HCT116 (cell line): ENCODE results near the gene IFT52. TPM values are rescaled to one million over a fixed set of nuclear protein-coding genes. Genes with fewer than 3 reads are reported as not detected.

Experiments
- ATAC-seq: fragments of 200-7000 bp; cut with Tn5 transposase; 2 replicates; pipeline ENCODE4 v1.9.1; 2020; ENCODE audit warnings: mild to moderate bottlenecking, moderate library complexity
- BruUV-seq: library from RNA; stranded (reverse); fragments of 400-500 nt; replicated peaks from 2 replicates; lab custom pipeline; 2021; lab: Mats Ljungman, UMichigan
- CTCF ChIA-PET: fragments of 300-600 bp; sonication (Branson Sonifier 250); formaldehyde crosslinking; loops from one replicate; lab custom pipeline; 2021; ENCODE audit warnings: antibody characterized with exemption; lab: Charles Lee
- POLR2A ChIA-PET: fragments of 300-600, 350-600 bp; sonication (Branson Sonifier 250); formaldehyde crosslinking; loops from one replicate; lab custom pipeline; 2021; ENCODE audit warnings: antibody characterized with exemption; lab: Charles Lee
- RAD21 ChIA-PET, 2 experiments: fragments of 300-600 bp; sonication (Branson Sonifier 250); formaldehyde crosslinking; loops; one replicate each; lab custom pipeline; 2023; ENCODE audit warnings: low total read pairs in 2 of 2; ENCODE audit not compliant: uncharacterized antibody in 2 of 2, unreplicated experiment in 2 of 2, low non-redundant PET in 1 of 2; lab: Charles Lee
- DNase-seq: peaks from one replicate; pipeline ENCODE4 v3.0.0-alpha.2; 2010; ENCODE audit warnings: low read depth, low spot score
- H2AFZ ChIP-seq: fragments of 200-600 bp; shearing (Covaris generic), sonication (generic); 2 replicates; pipeline ENCODE4 v1.6.1; 2017; ENCODE audit warnings: low read depth, mixed run types, mixed read lengths, antibody characterized with exemption, low read length; ENCODE audit not compliant: poor library complexity, severe bottlenecking
- H3K27ac ChIP-seq: 2 replicates; pipeline ENCODE4 v1.5.1; 2012; ENCODE audit warnings: low read depth, low read length
- H3K27me3 ChIP-seq: fragments of 200-600 bp; sonication (generic); 2 replicates; pipeline ENCODE4 v1.6.1; 2016; ENCODE audit warnings: mixed run types, low read length, mixed read lengths; ENCODE audit not compliant: insufficient read depth
- H3K36me3 ChIP-seq, 2 experiments: fragments of 200-500 bp in 1 of 2; fragments of 200-600 bp in 1 of 2; sonication (Bioruptor generic) in 1 of 2; sonication (generic) in 1 of 2; 2 replicates each; pipeline versions ENCODE4 v1.5.1 to v1.6.1; 2014 to 2016; ENCODE audit warnings: low read length in 2 of 2, inconsistent platforms in 1 of 2, mixed read lengths in 1 of 2, mixed run types in 1 of 2; ENCODE audit not compliant: insufficient read depth in 2 of 2, control insufficient read depth in 1 of 2
- H3K4me1 ChIP-seq, 2 experiments: fragments of 200-600 bp in 1 of 2; sonication (generic) in 1 of 2; 2 replicates each; pipeline versions ENCODE4 v1.5.1 to v1.6.1; 2012 to 2017; ENCODE audit warnings: low read length in 2 of 2, inconsistent platforms in 1 of 2, mild to moderate bottlenecking in 1 of 2, mixed read lengths in 1 of 2, mixed run types in 1 of 2, moderate library complexity in 1 of 2; ENCODE audit not compliant: insufficient read depth in 2 of 2, control insufficient read depth in 1 of 2
- H3K4me2 ChIP-seq: fragments of 200-600 bp; sonication (generic); 2 replicates; pipeline ENCODE4 v1.6.1; 2017; ENCODE audit warnings: mixed run types, low read length, mixed read lengths
- H3K4me3 ChIP-seq, 2 experiments: fragments of 200-600 bp in 1 of 2; sonication (generic) in 1 of 2; replicated peaks in 1 of 2; 2 replicates each; pipeline ENCODE4 v1.5.1; 2011 to 2016; ENCODE audit warnings: low read length in 2 of 2, control low read depth in 1 of 2, low read depth in 1 of 2, mild to moderate bottlenecking in 1 of 2, mixed read lengths in 1 of 2, mixed run types in 1 of 2
- H3K79me2 ChIP-seq: fragments of 200-600 bp; sonication (generic); 2 replicates; pipeline ENCODE4 v1.6.1; 2017; ENCODE audit warnings: mild to moderate bottlenecking, mixed run types, low read length, moderate library complexity, mixed read lengths; ENCODE audit not compliant: insufficient read depth
- H3K9ac ChIP-seq: fragments of 200-600 bp; sonication (generic); 2 replicates; pipeline ENCODE4 v1.6.1; 2016; ENCODE audit warnings: low read length, mixed read lengths
- H3K9me2 ChIP-seq: fragments of 200-600 bp; sonication (generic), shearing (Covaris generic); 2 replicates; pipeline ENCODE4 v1.6.1; 2017; ENCODE audit warnings: mixed run types, mild to moderate bottlenecking, moderate library complexity; ENCODE audit not compliant: insufficient read depth
- H3K9me3 ChIP-seq, 2 experiments: fragments of 200-500 bp in 1 of 2; fragments of 200-600 bp in 1 of 2; sonication (Bioruptor generic) in 1 of 2; sonication (generic) in 1 of 2; 2 replicates each; pipeline ENCODE4 v1.6.1; 2014 to 2017; ENCODE audit warnings: low read length in 2 of 2, mixed read lengths in 2 of 2, inconsistent platforms in 1 of 2, low read depth in 1 of 2, mild to moderate bottlenecking in 1 of 2, mixed run types in 1 of 2, moderate library complexity in 1 of 2; ENCODE audit not compliant: control insufficient read depth in 1 of 2, insufficient read depth in 1 of 2
- H4K20me1 ChIP-seq: fragments of 200-600 bp; sonication (generic), shearing (Covaris generic); 2 replicates; pipeline ENCODE4 v1.6.1; 2017; ENCODE audit warnings: mixed run types, mild to moderate bottlenecking, moderate library complexity; ENCODE audit not compliant: insufficient read depth
- ZFX ChIP-seq: fragments of 450-650 bp; IDR thresholded peaks from 2 replicates; pipeline ENCODE4 v1.6.1; 2017
- intact Hi-C: fragments of 100-400 bp; cut with micrococcal nuclease; formaldehyde crosslinking; loops from 2 replicates; pipeline ENCODE4 v1.10.0; 2022
- total RNA-seq: library from RNA; stranded (reverse); gene quantifications from one replicate; pipeline ENCODE4 v1.2.1, GENCODE V29; 2021; ENCODE audit not compliant: unreplicated experiment
- TF ChIP-seq, protein P1 (sequence below): IDR thresholded peaks from 2 replicates; pipeline ENCODE4 v1.6.1; 2012; ENCODE audit warnings: low read depth

Gene IFT52
- total RNA-seq, 1 experiment from 2014 or later = 29.0 TPM

DNA sequence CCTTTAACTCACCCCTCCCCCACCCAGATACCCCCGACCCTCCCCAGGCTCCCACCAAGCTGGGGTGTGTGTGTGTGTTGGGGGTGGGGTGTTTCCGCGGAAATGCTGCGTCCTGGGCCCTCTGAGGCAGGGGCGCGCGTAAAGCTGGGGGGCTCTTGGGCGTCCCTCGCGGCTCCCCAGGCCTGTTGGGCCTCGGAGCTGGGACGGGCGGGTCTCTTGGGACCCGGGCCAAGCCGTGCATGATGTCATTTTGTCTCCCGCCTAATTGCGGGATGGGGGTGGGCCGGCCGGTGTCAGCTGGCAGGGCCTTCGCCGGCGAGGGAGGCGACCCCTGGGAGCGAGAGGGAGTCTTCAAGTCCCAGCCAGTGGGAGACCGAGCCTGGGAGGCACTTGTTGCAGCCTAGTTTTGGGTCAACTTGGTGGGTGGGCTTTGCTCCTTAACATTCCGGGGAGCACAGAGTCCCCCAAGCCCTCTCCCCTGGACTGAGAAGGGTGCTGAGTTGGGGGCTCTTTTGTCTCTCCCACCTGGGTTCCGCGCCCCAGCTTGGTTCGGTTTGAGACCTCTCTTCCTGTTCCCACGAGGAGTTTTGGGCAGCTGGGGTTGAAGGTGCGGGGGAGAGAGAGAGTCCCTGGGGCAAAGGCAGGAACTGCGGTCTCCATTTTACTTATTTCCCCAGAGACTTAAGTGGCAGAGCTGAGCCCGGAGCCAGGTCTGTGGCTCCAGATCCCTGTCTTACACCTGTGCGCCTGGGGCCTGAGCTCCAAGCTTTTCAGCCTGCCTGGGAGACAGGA is 76.8 kb downstream of the IFT52 start:
- peaks cover 48% of the 10 kb centered on the region for H3K79me2 ChIP-seq
- BruUV-seq = TSS peak; percentile 63
- no peaks in the 10 kb centered on the region for H3K27me3 ChIP-seq
- no peaks in the 10 kb centered on the region for H3K9me2 ChIP-seq
- peak overlapping the region; percentile 96 for H3K4me2 ChIP-seq
- no peaks in the 10 kb centered on the region for H4K20me1 ChIP-seq
- peak; percentile 37 for ATAC-seq
- intact Hi-C loops = no loop called here
- H3K4me1 ChIP-seq = peaks cover 21 to 41% of the 10 kb centered on the region in 2 experiments; a peak in 3 of 4 replicates
- no peak overlapping the region for H2AFZ ChIP-seq
- H3K36me3 ChIP-seq = peaks cover 0 to 10% of the 10 kb centered on the region in 2 experiments; a peak in 1 of 4 replicates
- no peak for DNase-seq
- peak overlapping the region; percentile 51; the same call in 1 of the 2 replicates for H3K27ac ChIP-seq
- H3K4me3 ChIP-seq = peak overlapping the region; percentile 78 to 88
- H3K9me3 ChIP-seq = no peaks in the 10 kb centered on the region
- RAD21 ChIA-PET = interaction anchor here in 1 of 2 experiments (0.6 kb wide), 1 partner anchor 275 kb away, joined by 3 read pairs; no protein-coding TSS in a partner anchor
- H3K9ac ChIP-seq = peak overlapping the region; percentile 90
- CTCF ChIA-PET = no interaction called here
- POLR2A ChIA-PET = interaction anchor here (1.5 kb wide), 1 partner anchor 210 kb away, joined by 3 read pairs; the partner anchor contains the start of gene SRSF6
- TF ChIP-seq ZFX = peak; percentile 42; the same call in 1 of the 2 replicates
- TF ChIP-seq, protein P1, sequence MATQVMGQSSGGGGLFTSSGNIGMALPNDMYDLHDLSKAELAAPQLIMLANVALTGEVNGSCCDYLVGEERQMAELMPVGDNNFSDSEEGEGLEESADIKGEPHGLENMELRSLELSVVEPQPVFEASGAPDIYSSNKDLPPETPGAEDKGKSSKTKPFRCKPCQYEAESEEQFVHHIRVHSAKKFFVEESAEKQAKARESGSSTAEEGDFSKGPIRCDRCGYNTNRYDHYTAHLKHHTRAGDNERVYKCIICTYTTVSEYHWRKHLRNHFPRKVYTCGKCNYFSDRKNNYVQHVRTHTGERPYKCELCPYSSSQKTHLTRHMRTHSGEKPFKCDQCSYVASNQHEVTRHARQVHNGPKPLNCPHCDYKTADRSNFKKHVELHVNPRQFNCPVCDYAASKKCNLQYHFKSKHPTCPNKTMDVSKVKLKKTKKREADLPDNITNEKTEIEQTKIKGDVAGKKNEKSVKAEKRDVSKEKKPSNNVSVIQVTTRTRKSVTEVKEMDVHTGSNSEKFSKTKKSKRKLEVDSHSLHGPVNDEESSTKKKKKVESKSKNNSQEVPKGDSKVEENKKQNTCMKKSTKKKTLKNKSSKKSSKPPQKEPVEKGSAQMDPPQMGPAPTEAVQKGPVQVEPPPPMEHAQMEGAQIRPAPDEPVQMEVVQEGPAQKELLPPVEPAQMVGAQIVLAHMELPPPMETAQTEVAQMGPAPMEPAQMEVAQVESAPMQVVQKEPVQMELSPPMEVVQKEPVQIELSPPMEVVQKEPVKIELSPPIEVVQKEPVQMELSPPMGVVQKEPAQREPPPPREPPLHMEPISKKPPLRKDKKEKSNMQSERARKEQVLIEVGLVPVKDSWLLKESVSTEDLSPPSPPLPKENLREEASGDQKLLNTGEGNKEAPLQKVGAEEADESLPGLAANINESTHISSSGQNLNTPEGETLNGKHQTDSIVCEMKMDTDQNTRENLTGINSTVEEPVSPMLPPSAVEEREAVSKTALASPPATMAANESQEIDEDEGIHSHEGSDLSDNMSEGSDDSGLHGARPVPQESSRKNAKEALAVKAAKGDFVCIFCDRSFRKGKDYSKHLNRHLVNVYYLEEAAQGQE = no peak
